GM21619 (cell line): Measurements from ENCODE around the gene STK11.

ENCODE experiments used
- ATAC-seq: cut with Tn5 transposase; IDR thresholded peaks from one replicate; pipeline ENCODE4 v1.9.1; 2021; ENCODE audit not compliant: unreplicated experiment

Gene STK11

GRCh38 chr19:1259876-1260748 lies 54.5 kb downstream of the STK11 start:
- ATAC-seq = no peak

- peak; percentile 37 for ATAC-seq
Observed at GRCh38 chr19:1260749-1261537, 55.4 kb downstream of the STK11 start.

- ATAC-seq = no peak
Observed at GRCh38 chr19:1261538-1261797, 55.9 kb downstream of the STK11 start.

- ATAC-seq = no peak
Observed at GRCh38 chr19:1261798-1262622, 56.4 kb downstream of the STK11 start.

- no peak for ATAC-seq
Observed at GRCh38 chr19:1262623-1263123, 57.1 kb downstream of the STK11 start.

GRCh38 chr19:1263188-1263587 lies 57.6 kb downstream of the STK11 start:
- ATAC-seq = no peak

GRCh38 chr19:1264801-1265614 lies 59.4 kb downstream of the STK11 start:
- ATAC-seq = no peak

GRCh38 chr19:1265615-1266128 lies 60.1 kb downstream of the STK11 start:
- no peak for ATAC-seq

- ATAC-seq = no peak
Observed at GRCh38 chr19:1266129-1266915, 60.7 kb downstream of the STK11 start.

GRCh38 chr19:1266916-1267476 lies 61.4 kb downstream of the STK11 start:
- no peak for ATAC-seq

GRCh38 chr19:1267477-1268225 lies 62.1 kb downstream of the STK11 start:
- ATAC-seq = no peak

- no peak for ATAC-seq
Observed at GRCh38 chr19:1268226-1269064, 62.9 kb downstream of the STK11 start.

- ATAC-seq = peak; percentile 38
Observed at GRCh38 chr19:1269065-1269477, 63.5 kb downstream of the STK11 start, which contains the start of gene CIRBP. Gene CIRBP, plus strand, starts transcription at chr19:1269332. Its CDS starts 1,602 bp downstream, at chr19:1270934.

- ATAC-seq = peak; percentile 15
Observed at GRCh38 chr19:1269478-1270212, 64.1 kb downstream of the STK11 start.

GRCh38 chr19:1270213-1270853 lies 64.8 kb downstream of the STK11 start:
- no peak for ATAC-seq

- ATAC-seq = no peak
Observed at GRCh38 chr19:1270854-1271527, 65.4 kb downstream of the STK11 start.
